Measurements from ENCODE around the gene COTL1. TPM values are rescaled to one million over a fixed set of nuclear protein-coding genes. Genes with fewer than 3 reads are reported as not detected.

COTL1 gene
- total and polyA plus RNA-seq, 4 donors: 62.4 to 223 (median 142) TPM

GRCh38 chr16:84631886-84632285 is 14.0 kb upstream of the COTL1 start:
- H3K9me3 ChIP-seq (ENCODE audit: control insufficient read depth in 4 of 4, insufficient read depth in 3 of 4, low read length in 3 of 4): no peaks in the 10 kb centered on the region
- TF ChIP-seq CTCF (IDR thresholded peaks at IDR 0.05; ENCODE audit: control extremely low read depth, extremely low read depth): no peak
- ATAC-seq (ENCODE audit: insufficient read depth, low FRiP score) (no peak), DNase-seq (no peak)
- H3K27ac ChIP-seq (ENCODE audit: low read depth in 1 of 2, low read length in 1 of 2): no peak overlapping the region
- peaks cover 0 to 8% (median 0%) of the 10 kb centered on the region in 5 donors for H3K4me1 ChIP-seq (ENCODE audit: control insufficient read depth in 5 of 5, insufficient read depth in 5 of 5, low read length in 5 of 5)
- H3K36me3 ChIP-seq (ENCODE audit: control insufficient read depth in 4 of 4, insufficient read depth in 4 of 4, low read length in 4 of 4): no peaks in the 10 kb centered on the region
- H3K9ac ChIP-seq (ENCODE audit: insufficient read depth in 1 of 2, low read length in 2 of 2): no peak overlapping the region
- 48 to 70% methylated on average over 6 of the region's 6 CpGs for WGBS, 2 donors
- H3K4me3 ChIP-seq: no peak overlapping the region
- H3K27me3 ChIP-seq (ENCODE audit: control insufficient read depth in 3 of 3, insufficient read depth in 3 of 3, low read length in 2 of 3): no peaks in the 10 kb centered on the region

GRCh38 chr16:84631153-84631466 is 13.2 kb upstream of the COTL1 start:
- H3K9ac ChIP-seq (ENCODE audit: insufficient read depth in 1 of 2, low read length in 2 of 2): no peak overlapping the region
- H3K4me1 ChIP-seq (ENCODE audit: control insufficient read depth in 5 of 5, insufficient read depth in 5 of 5, low read length in 5 of 5): peaks cover 0 to 8% (median 0%) of the 10 kb centered on the region in 5 donors
- DNase-seq (no peak), ATAC-seq (ENCODE audit: insufficient read depth, low FRiP score) (no peak)
- H3K27me3 ChIP-seq (ENCODE audit: control insufficient read depth in 3 of 3, insufficient read depth in 3 of 3, low read length in 2 of 3): no peaks in the 10 kb centered on the region
- H3K4me3 ChIP-seq: no peak overlapping the region
- H3K27ac ChIP-seq (ENCODE audit: low read depth in 1 of 2, low read length in 1 of 2): no peak overlapping the region
- no peaks in the 10 kb centered on the region for H3K36me3 ChIP-seq (ENCODE audit: control insufficient read depth in 4 of 4, insufficient read depth in 4 of 4, low read length in 4 of 4)
- H3K9me3 ChIP-seq (ENCODE audit: control insufficient read depth in 4 of 4, insufficient read depth in 3 of 4, low read length in 3 of 4): no peaks in the 10 kb centered on the region
- no peak for TF ChIP-seq CTCF (IDR thresholded peaks at IDR 0.05; ENCODE audit: control extremely low read depth, extremely low read depth)
- 70 to 79% methylated on average over 4 of the region's 4 CpGs for WGBS, 2 donors

GRCh38 chr16:84630446-84631152 is 12.7 kb upstream of the COTL1 start:
- H3K4me3 ChIP-seq: no peak overlapping the region
- peaks cover 0 to 8% (median 0%) of the 10 kb centered on the region in 5 donors for H3K4me1 ChIP-seq (ENCODE audit: control insufficient read depth in 5 of 5, insufficient read depth in 5 of 5, low read length in 5 of 5)
- no peak for TF ChIP-seq CTCF (IDR thresholded peaks at IDR 0.05; ENCODE audit: control extremely low read depth, extremely low read depth)
- no peak for DNase-seq
- 93% methylated on average over 16 of the region's 16 CpGs for WGBS, 2 donors
- no peaks in the 10 kb centered on the region for H3K36me3 ChIP-seq (ENCODE audit: control insufficient read depth in 4 of 4, insufficient read depth in 4 of 4, low read length in 4 of 4)
- H3K9ac ChIP-seq (ENCODE audit: insufficient read depth in 1 of 2, low read length in 2 of 2): no peak overlapping the region
- H3K9me3 ChIP-seq (ENCODE audit: control insufficient read depth in 4 of 4, insufficient read depth in 3 of 4, low read length in 3 of 4): no peaks in the 10 kb centered on the region
- no peak overlapping the region for H3K27ac ChIP-seq (ENCODE audit: low read depth in 1 of 2, low read length in 1 of 2)
- ATAC-seq (ENCODE audit: insufficient read depth, low FRiP score): no peak
- no peaks in the 10 kb centered on the region for H3K27me3 ChIP-seq (ENCODE audit: control insufficient read depth in 3 of 3, insufficient read depth in 3 of 3, low read length in 2 of 3)

GRCh38 chr16:84630009-84630408 is 12.1 kb upstream of the COTL1 start:
- Histone ChIP-seq H3K36me3 (ENCODE audit: control insufficient read depth in 4 of 4, insufficient read depth in 4 of 4, low read length in 4 of 4) (no peaks in the 10 kb centered on the region), H3K9ac (ENCODE audit: insufficient read depth in 1 of 2, low read length in 2 of 2) (no peak overlapping the region), H3K27ac (ENCODE audit: low read depth in 1 of 2, low read length in 1 of 2) (no peak overlapping the region), H3K4me1 (ENCODE audit: control insufficient read depth in 5 of 5, insufficient read depth in 5 of 5, low read length in 5 of 5) (peaks cover 0 to 8% (median 0%) of the 10 kb centered on the region in 5 donors), H3K4me3 (no peak overlapping the region), H3K27me3 (ENCODE audit: control insufficient read depth in 3 of 3, insufficient read depth in 3 of 3, low read length in 2 of 3) (no peaks in the 10 kb centered on the region), H3K9me3 (ENCODE audit: control insufficient read depth in 4 of 4, insufficient read depth in 3 of 4, low read length in 3 of 4) (no peaks in the 10 kb centered on the region)
- WGBS, 2 donors: 94 to 100% methylated on average over 5 of the region's 5 CpGs
- ATAC-seq (ENCODE audit: insufficient read depth, low FRiP score) (no peak), DNase-seq (no peak)
- TF ChIP-seq CTCF (IDR thresholded peaks at IDR 0.05; ENCODE audit: control extremely low read depth, extremely low read depth): no peak
